CD4-positive, alpha-beta T cell treated with Interleukin-15 for 4 hours (primary cell): Measurements from ENCODE around the gene ING2.
"Not testable (repeated sequence)": the region's sequence is repeated elsewhere in the genome, so short reads cannot be mapped to it uniquely, and the experiment has no call there.

Experiments used
- DNase-seq: peaks from one replicate; pipeline ENCODE4 v3.0.0-alpha.2; 2020; ENCODE audit warnings: low spot score

The ING2 gene

GRCh38 chr4:183550345-183551093, 45.7 kb downstream of the ING2 start:
- DNase-seq = no peak

- DNase-seq = no peak
Measured at GRCh38 chr4:183552274-183553146, 47.7 kb downstream of the ING2 start.

GRCh38 chr4:183553147-183553478, 48.3 kb downstream of the ING2 start:
- not testable (repeated sequence) for DNase-seq

GRCh38 chr4:183553601-183554345, 48.9 kb downstream of the ING2 start:
- DNase-seq = no peak

- no peak for DNase-seq
Measured at GRCh38 chr4:183554346-183554686, 49.5 kb downstream of the ING2 start.

- no peak for DNase-seq
Measured at GRCh38 chr4:183554878-183555585, 50.2 kb downstream of the ING2 start.

- DNase-seq = no peak
Measured at GRCh38 chr4:183556947-183557346, 52.1 kb downstream of the ING2 start.

GRCh38 chr4:183557611-183558010, 52.8 kb downstream of the ING2 start:
- DNase-seq = no peak

GRCh38 chr4:183558873-183559272, 54.0 kb downstream of the ING2 start:
- no peak for DNase-seq

GRCh38 chr4:183561905-183562304, 57.0 kb downstream of the ING2 start:
- DNase-seq = no peak
